DND-41 (cell line): ENCODE results near the gene HPRT1.

ENCODE experiments used
- CTCF ChIP-seq: IDR thresholded peaks from 2 replicates; pipeline ENCODE4 v1.5.1; 2012; ENCODE audit warnings: borderline replicate concordance, low read length, moderate library complexity, mild to moderate bottlenecking; ENCODE audit not compliant: poor library complexity, severe bottlenecking; ENCODE audit errors: extremely low read depth
- EZH2 ChIP-seq: IDR thresholded peaks from 3 replicates; pipeline ENCODE4 v1.6.1; 2012; ENCODE audit warnings: borderline replicate concordance, low read depth, mild to moderate bottlenecking, moderate library complexity, low read length, inconsistent platforms; ENCODE audit not compliant: severe bottlenecking

GRCh38 chrX:134478374-134478773, 18.4 kb downstream of the HPRT1 start:
- TF ChIP-seq CTCF, result no peak
- no peak for TF ChIP-seq EZH2
